K562 (cell line): Measurements from ENCODE around the gene SH3TC1. TPM values are rescaled to one million over a fixed set of nuclear protein-coding genes. Genes with fewer than 3 reads are reported as not detected.

Source experiments
- ATAC-seq: fragments of 200-7000 bp; cut with Tn5 transposase; 3 replicates; pipeline ENCODE4 v1.9.1; 2020; ENCODE audit warnings: moderate library complexity
- BruUV-seq: library from RNA; stranded (reverse); fragments of 400-500 nt; replicated peaks from 2 replicates; lab custom pipeline; 2021; lab: Mats Ljungman, UMichigan
- CTCF ChIA-PET: fragments of 300-600 bp; formaldehyde crosslinking; extraction: SDS; loops from one replicate; lab custom pipeline; 2021; ENCODE audit warnings: low intra/inter-chr PET ratio; lab: Yijun Ruan, JAX
- POLR2A ChIA-PET: fragments of 300-600, 350-650 bp; sonication (Branson Sonifier 250); formaldehyde crosslinking; extraction: SDS; loops from one replicate; lab custom pipeline; 2021; ENCODE audit warnings: antibody characterized with exemption, inconsistent platforms; lab: Yijun Ruan, JAX
- DNase-seq, 4 experiments: peaks; one replicate each; pipeline versions ENCODE4 v3.0.0 to v3.0.0-alpha.2; 2011 to 2018; ENCODE audit warnings: low spot score in 3 of 4, mixed read lengths in 3 of 4; ENCODE audit errors: extremely low read depth in 1 of 4
- FAIRE-seq: peaks from 2 replicates; lab custom pipeline; 2011; peaks lifted over from hg19 to GRCh38; lab: Jason Lieb, UNC
- H2AFZ ChIP-seq: 2 replicates; pipeline ENCODE4 v1.6.0; 2011; ENCODE audit warnings: low read depth, low read length, control low read depth, inconsistent platforms
- H3K27ac ChIP-seq: fragments of 200-600 bp; 3 replicates; pipeline ENCODE4 v1.8.0; 2011; ENCODE audit warnings: low read depth, mild to moderate bottlenecking, control low read depth, inconsistent platforms, low read length, moderate library complexity, mixed read lengths; ENCODE audit errors: extremely low read depth
- H3K27me3 ChIP-seq, 2 experiments: fragments of 300-600 bp in 1 of 2; 2 replicates in 1 of 2; 3 replicates in 1 of 2; pipeline versions ENCODE4 v1.6.0 to v1.8.0; 2011; ENCODE audit warnings: inconsistent platforms in 2 of 2, low read length in 2 of 2, mild to moderate bottlenecking in 1 of 2, mixed read lengths in 1 of 2, moderate library complexity in 1 of 2; ENCODE audit not compliant: control insufficient read depth in 2 of 2, insufficient read depth in 2 of 2
- H3K36me3 ChIP-seq: fragments of 300-600 bp; 3 replicates; pipeline ENCODE4 v1.8.0; 2011; ENCODE audit warnings: mild to moderate bottlenecking, low read length, inconsistent platforms; ENCODE audit not compliant: control insufficient read depth, insufficient read depth
- H3K4me1 ChIP-seq, 2 experiments: fragments of 200-600 bp in 1 of 2; replicated peaks in 1 of 2; 2 replicates in 1 of 2; 3 replicates in 1 of 2; pipeline versions ENCODE4 v1.5.1 to v1.8.0; 2011; ENCODE audit warnings: inconsistent platforms in 2 of 2, low read length in 2 of 2, mild to moderate bottlenecking in 1 of 2, mixed read lengths in 1 of 2, moderate library complexity in 1 of 2; ENCODE audit not compliant: control insufficient read depth in 2 of 2, insufficient read depth in 2 of 2
- H3K4me2 ChIP-seq: 2 replicates; pipeline ENCODE4 v1.6.1; 2011; ENCODE audit warnings: low read length, control low read depth, inconsistent platforms, mixed read lengths; ENCODE audit not compliant: insufficient read depth
- H3K4me3 ChIP-seq: fragments of 200-600 bp; sonication (generic), shearing (Covaris generic); 2 replicates; pipeline ENCODE4 v1.5.1; 2016; ENCODE audit warnings: control low read depth, inconsistent platforms
- H3K79me2 ChIP-seq: fragments of 200-600 bp; 3 replicates; pipeline ENCODE4 v1.8.0; 2011; ENCODE audit warnings: low read length, inconsistent platforms; ENCODE audit not compliant: control insufficient read depth, insufficient read depth
- H3K9ac ChIP-seq, 2 experiments: 2 replicates each; pipeline versions ENCODE4 v1.6.0 to v1.6.1; 2011; ENCODE audit warnings: low read depth in 2 of 2, low read length in 2 of 2, control low read depth in 1 of 2, inconsistent platforms in 1 of 2, mild to moderate bottlenecking in 1 of 2, mixed read lengths in 1 of 2; ENCODE audit not compliant: insufficient read depth in 1 of 2
- H3K9me1 ChIP-seq: one replicate; pipeline ENCODE4 v1.6.0; 2011; ENCODE audit warnings: inconsistent platforms, mild to moderate bottlenecking, low read length, moderate library complexity; ENCODE audit not compliant: control insufficient read depth, insufficient read depth
- H3K9me3 ChIP-seq: replicated peaks from 2 replicates; pipeline ENCODE4 v1.5.1; 2011; ENCODE audit warnings: low read depth, low read length, inconsistent platforms; ENCODE audit not compliant: control insufficient read depth, insufficient read depth
- H4K20me1 ChIP-seq: replicated peaks from 2 replicates; pipeline ENCODE4 v1.6.1; 2011; ENCODE audit warnings: low read length, inconsistent platforms, mixed read lengths; ENCODE audit not compliant: control insufficient read depth, insufficient read depth
- KDM2B ChIP-seq: fragments of 250-450 bp; sonication (Bioruptor Pico); IDR thresholded peaks from 2 replicates; pipeline ENCODE4 v1.8.0; 2021; ENCODE audit warnings: mild to moderate bottlenecking, moderate library complexity
- MGA ChIP-seq: fragments of 450-650 bp; IDR thresholded peaks from 2 replicates; pipeline ENCODE4 v1.6.1; 2016; ENCODE audit warnings: mild to moderate bottlenecking, moderate library complexity
- NEUROD1 ChIP-seq: fragments of 150-350 bp; IDR thresholded peaks from 2 replicates; pipeline ENCODE4 v1.6.1; 2014; ENCODE audit warnings: borderline replicate concordance, low read length, low read depth; ENCODE audit not compliant: partially characterized antibody
- RCOR1 ChIP-seq, 2 experiments: IDR thresholded peaks; 2 replicates each; pipeline ENCODE4 v1.6.1; 2012; ENCODE audit warnings: low read depth in 2 of 2, low read length in 2 of 2, borderline replicate concordance in 1 of 2, improper control_type of control experiment in 1 of 2
- TCF7L2 ChIP-seq: fragments of 150-350 bp; IDR thresholded peaks from 2 replicates; pipeline ENCODE4 v1.6.1; 2016; ENCODE audit warnings: low read depth, mild to moderate bottlenecking, low read length, moderate library complexity
- TRIM24 ChIP-seq, 2 experiments: fragments of 450-650 bp; IDR thresholded peaks; 2 replicates each; pipeline ENCODE4 v1.6.1; 2016
- WGBS: fragments of 100-300 bp; shearing (Covaris generic); methylation state at CpG from one replicate; pipeline ENCODE4 v1.1.6; 2016; ENCODE audit warnings: low coverage, mixed read lengths; ENCODE audit not compliant: insufficient coverage; ENCODE audit errors: missing lambda C conversion rate; 5-methylcytosine and 5-hydroxymethylcytosine counted together
- in situ Hi-C: fragments of 300-500 bp; cut with MboI; formaldehyde crosslinking; loops from 4 replicates; pipeline ENCODE4 v1.15.0; 2018; ENCODE audit warnings: inconsistent platforms, mixed read lengths
- intact Hi-C: fragments of 100-400 bp; cut with micrococcal nuclease; formaldehyde crosslinking; loops from 2 replicates; pipeline ENCODE4 v1.14.2; 2022
- polyA plus RNA-seq, 8 experiments: library from polyadenylated mRNA; depleted of rRNA in 4 of 8; stranded (reverse) in 5 of 8; unstranded in 3 of 8; fragments of >200 nt; fragmentation: Nextera tagmentation in 2 of 8; fragmentation: Illumina TruSeq in 1 of 8; extraction: Ambion mirVana in 2 of 8; extraction: Trizol in 1 of 8; gene quantifications; 2 replicates each; pipeline versions ENCODE4 v1.2.1 to v1.2.3, GENCODE V29; 2011 to 2014; ENCODE audit warnings: inconsistent platforms in 1 of 8, missing spikeins in 1 of 8
- total RNA-seq, 7 experiments: library from RNA; depleted of rRNA in 6 of 7; stranded (reverse); fragments of >200 nt in 6 of 7; fragmentation: Illumina TruSeq in 2 of 7; extraction: Trizol in 2 of 7; gene quantifications; 2 replicates each; pipeline versions ENCODE4 v1.2.1 to v1.2.3, GENCODE V29; 2011 to 2021; ENCODE audit warnings: low replicate concordance in 1 of 7
- TF ChIP-seq, protein P1 (sequence below): fragments of 250-450 bp; sonication (Bioruptor Pico); IDR thresholded peaks from 2 replicates; pipeline ENCODE4 v1.5.0; 2022; ENCODE audit warnings: mild to moderate bottlenecking

Gene SH3TC1
- total and polyA plus RNA-seq, 9 of the 15 experiments (the other 6 are each of a cell fraction or from before 2014, with no cell fraction given): 0.04 to 2.1 (median 0.48) TPM; not detected in 1

- Histone ChIP-seq H3K79me2 (no peaks in the 10 kb centered on the region), H3K27ac (no peak overlapping the region), H3K27me3 (peaks cover 2 to 84% of the 10 kb centered on the region in 2 experiments; a peak in 4 of 5 replicates), H3K9me3 (no peaks in the 10 kb centered on the region), H4K20me1 (peaks cover 5% of the 10 kb centered on the region; the same call in 1 of the 2 replicates), H3K9ac (no peak overlapping the region; a peak in 1 of 4 replicates), H3K4me3 (no peak overlapping the region), H2AFZ (no peak overlapping the region), H3K36me3 (no peaks in the 10 kb centered on the region), H3K4me1 (peaks cover 0 to 20% of the 10 kb centered on the region in 2 experiments; a peak in 2 of 5 replicates), H3K4me2 (no peak overlapping the region), H3K9me1 (no peaks in the 10 kb centered on the region)
- BruUV-seq: no TSS peak
- ChIA-PET POLR2A (interaction anchor here (0.7 to 1.4 kb wide), 4 partner anchors 14 to 259 kb away, joined by 3 to 6 read pairs (median 4); no protein-coding TSS in a partner anchor), CTCF (no interaction called here)
- WGBS: 4% methylated on average over 22 of the region's 23 CpGs
- intact Hi-C loops (no loop called here), in situ Hi-C loops (no loop called here)
- DNase-seq (no peak), FAIRE-seq (no peak), ATAC-seq (no peak)
- TF ChIP-seq MGA (no peak), RCOR1 (IDR thresholded peaks at IDR 0.05; ENCODE audit: borderline replicate concordance in 1 of 2, low read depth in 2 of 2, low read length in 2 of 2) (no peak), TCF7L2 (no peak), TRIM24 (IDR thresholded peaks at IDR 0.05) (no peak), KDM2B (CRISPR knock-in tag) (no peak), NEUROD1 (no peak)
- TF ChIP-seq, protein P1, sequence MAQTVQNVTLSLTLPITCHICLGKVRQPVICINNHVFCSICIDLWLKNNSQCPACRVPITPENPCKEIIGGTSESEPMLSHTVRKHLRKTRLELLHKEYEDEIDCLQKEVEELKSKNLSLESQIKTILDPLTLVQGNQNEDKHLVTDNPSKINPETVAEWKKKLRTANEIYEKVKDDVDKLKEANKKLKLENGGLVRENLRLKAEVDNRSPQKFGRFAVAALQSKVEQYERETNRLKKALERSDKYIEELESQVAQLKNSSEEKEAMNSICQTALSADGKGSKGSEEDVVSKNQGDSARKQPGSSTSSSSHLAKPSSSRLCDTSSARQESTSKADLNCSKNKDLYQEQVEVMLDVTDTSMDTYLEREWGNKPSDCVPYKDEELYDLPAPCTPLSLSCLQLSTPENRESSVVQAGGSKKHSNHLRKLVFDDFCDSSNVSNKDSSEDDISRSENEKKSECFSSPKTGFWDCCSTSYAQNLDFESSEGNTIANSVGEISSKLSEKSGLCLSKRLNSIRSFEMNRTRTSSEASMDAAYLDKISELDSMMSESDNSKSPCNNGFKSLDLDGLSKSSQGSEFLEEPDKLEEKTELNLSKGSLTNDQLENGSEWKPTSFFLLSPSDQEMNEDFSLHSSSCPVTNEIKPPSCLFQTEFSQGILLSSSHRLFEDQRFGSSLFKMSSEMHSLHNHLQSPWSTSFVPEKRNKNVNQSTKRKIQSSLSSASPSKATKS (CRISPR knock-in tag): no peak
These were observed 87.1 kb downstream of the SH3TC1 start for GRCh38 chr4:8285976-8286718.
